GM18526 (cell line): ENCODE results near the gene TTI1.

Source experiments
- POLR2A ChIP-seq: IDR thresholded peaks from 3 replicates; pipeline ENCODE4 v1.6.1; 2011; ENCODE audit not compliant: insufficient read length; ENCODE audit errors: extremely low read depth

TTI1 gene

GRCh38 chr20:38032585-38033329 is 499 bp downstream of the TTI1 start:
- TF ChIP-seq POLR2A = no peak

GRCh38 chr20:38031957-38032356 is 1.3 kb downstream of the TTI1 start:
- no peak for TF ChIP-seq POLR2A

- no peak for TF ChIP-seq POLR2A
Observed at GRCh38 chr20:38029453-38029852, 3.8 kb downstream of the TTI1 start.

- TF ChIP-seq POLR2A = no peak
Observed at GRCh38 chr20:38024496-38024895, 8.8 kb downstream of the TTI1 start.

- no peak for TF ChIP-seq POLR2A
Observed at GRCh38 chr20:38023181-38024001, 9.9 kb downstream of the TTI1 start.

GRCh38 chr20:38021087-38021772 is 12.0 kb downstream of the TTI1 start:
- no peak for TF ChIP-seq POLR2A

GRCh38 chr20:38018385-38018784 is 14.9 kb downstream of the TTI1 start:
- no peak for TF ChIP-seq POLR2A

- no peak for TF ChIP-seq POLR2A
Observed at GRCh38 chr20:38017959-38018358, 15.3 kb downstream of the TTI1 start.

GRCh38 chr20:38013887-38014286 is 19.4 kb downstream of the TTI1 start:
- TF ChIP-seq POLR2A = no peak

- no peak for TF ChIP-seq POLR2A
Observed at GRCh38 chr20:38012332-38012731, 20.9 kb downstream of the TTI1 start.

- TF ChIP-seq POLR2A = no peak
Observed at GRCh38 chr20:38011696-38012095, 21.6 kb downstream of the TTI1 start.

GRCh38 chr20:38008233-38008944 is 24.9 kb downstream of the TTI1 start:
- TF ChIP-seq POLR2A = no peak

GRCh38 chr20:38007526-38007925 is 25.7 kb downstream of the TTI1 start:
- TF ChIP-seq POLR2A = no peak

- no peak for TF ChIP-seq POLR2A
Observed at GRCh38 chr20:38005903-38006302, 27.4 kb downstream of the TTI1 start.

GRCh38 chr20:38004416-38004815 is 28.8 kb downstream of the TTI1 start:
- TF ChIP-seq POLR2A = no peak
